RPMI7951 (cell line): Measurements from ENCODE around the gene PDSS2. TPM values are rescaled to one million over a fixed set of nuclear protein-coding genes. Genes with fewer than 3 reads are reported as not detected.
"Not testable (repeated sequence)": the region's sequence is repeated elsewhere in the genome, so short reads cannot be mapped to it uniquely, and the experiment has no call there.

Experiments used
- DNase-seq: peaks from one replicate; pipeline ENCODE4 v3.0.0-alpha.2; 2012; ENCODE audit warnings: low read depth
- total RNA-seq: library from RNA; depleted of rRNA; stranded (reverse); fragments of >200 nt; shearing (Covaris generic); gene quantifications from 2 replicates; pipeline ENCODE4 v1.2.3, GENCODE V29; 2014

The PDSS2 gene
- total RNA-seq, 1 experiment from 2014 or later, result 20.2 TPM

DNA sequence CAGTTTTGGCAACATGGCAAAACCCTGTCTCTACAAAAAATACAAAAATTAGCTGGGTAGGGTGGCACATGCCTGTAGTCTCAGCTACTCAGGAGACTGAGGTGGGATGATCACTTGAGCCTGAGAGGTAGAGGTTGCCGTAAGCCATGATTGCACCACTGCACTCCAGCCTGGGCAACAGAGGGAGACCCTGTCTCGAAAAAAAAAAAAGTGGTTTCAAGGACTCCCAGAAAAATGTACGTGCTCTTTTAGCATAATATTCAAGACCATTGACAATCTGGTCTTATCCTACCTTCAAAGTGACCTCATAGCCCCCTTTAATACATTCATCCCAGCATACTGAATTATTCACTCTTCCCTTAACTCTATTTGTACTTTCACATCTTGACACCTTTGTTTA lies 16.0 kb upstream of the PDSS2 start:
- not testable (repeated sequence) for DNase-seq

- DNase-seq, result no peak
Observed at GRCh38 chr6:107473660-107474059, 14.3 kb upstream of the PDSS2 start.

DNA sequence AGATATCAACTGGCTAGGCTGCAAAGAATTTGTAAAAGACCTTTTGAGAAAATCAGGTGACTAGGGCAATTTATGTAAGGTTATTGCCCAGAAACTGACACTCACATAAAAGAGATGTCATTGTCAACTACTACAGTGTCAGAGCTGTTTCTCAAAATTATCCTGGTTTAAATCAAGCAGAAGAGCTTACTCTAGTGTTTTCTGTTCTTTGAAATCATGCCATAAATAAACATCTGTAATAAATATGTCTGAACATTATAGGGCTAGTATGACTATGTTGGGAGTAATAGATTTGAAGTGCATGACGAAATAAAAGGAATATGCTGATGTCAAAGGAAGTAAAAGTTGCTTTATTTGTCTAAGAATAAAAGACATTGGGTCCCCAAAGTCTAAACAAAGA lies 11.0 kb upstream of the PDSS2 start:
- DNase-seq, result no peak

- DNase-seq, result no peak
Observed at GRCh38 chr6:107466062-107466461, 6.7 kb upstream of the PDSS2 start.

GRCh38 chr6:107460083-107460631 lies 793 bp upstream of the PDSS2 start:
- no peak for DNase-seq

GRCh38 chr6:107458672-107459282 lies 587 bp downstream of the PDSS2 start:
- peak; percentile 11 for DNase-seq

GRCh38 chr6:107448776-107449175 lies 10.6 kb downstream of the PDSS2 start:
- no peak for DNase-seq

GRCh38 chr6:107447663-107448216 lies 11.6 kb downstream of the PDSS2 start:
- no peak for DNase-seq

GRCh38 chr6:107444277-107444676 lies 15.1 kb downstream of the PDSS2 start:
- DNase-seq, result no peak

- peak; percentile 12 for DNase-seq
Observed at GRCh38 chr6:107443608-107444267, 15.6 kb downstream of the PDSS2 start.

DNA sequence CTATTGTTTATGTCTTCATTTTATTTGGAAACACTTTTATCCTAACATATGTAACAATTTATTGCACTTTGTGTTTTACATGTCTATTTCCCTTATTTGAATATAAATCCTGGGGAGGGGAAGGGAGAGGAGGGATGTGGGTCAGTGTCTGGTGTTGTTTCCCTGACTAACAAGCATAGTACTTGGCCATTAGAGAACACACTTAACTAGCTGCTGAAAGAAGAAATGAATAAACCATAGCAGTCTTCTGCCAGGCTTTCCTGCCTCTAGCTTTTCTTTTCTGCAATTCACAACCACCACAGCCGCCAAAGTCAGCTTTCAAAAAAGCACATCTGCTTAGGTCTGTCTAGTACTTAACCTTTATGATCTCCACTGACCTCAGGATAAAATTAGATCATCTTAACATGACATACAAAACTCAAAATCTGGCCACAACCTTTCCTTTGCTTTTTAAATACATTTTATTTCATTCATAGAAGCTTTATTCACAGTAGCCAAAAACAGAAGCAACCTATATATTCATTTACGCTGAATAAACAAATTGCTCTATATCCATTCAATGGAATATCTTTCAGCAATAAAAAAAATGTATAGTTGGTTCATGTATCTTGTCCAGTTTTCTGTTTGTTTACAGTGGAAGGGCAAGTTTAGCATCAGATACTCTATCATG lies 16.3 kb downstream of the PDSS2 start:
- peak; percentile 2 for DNase-seq

DNA sequence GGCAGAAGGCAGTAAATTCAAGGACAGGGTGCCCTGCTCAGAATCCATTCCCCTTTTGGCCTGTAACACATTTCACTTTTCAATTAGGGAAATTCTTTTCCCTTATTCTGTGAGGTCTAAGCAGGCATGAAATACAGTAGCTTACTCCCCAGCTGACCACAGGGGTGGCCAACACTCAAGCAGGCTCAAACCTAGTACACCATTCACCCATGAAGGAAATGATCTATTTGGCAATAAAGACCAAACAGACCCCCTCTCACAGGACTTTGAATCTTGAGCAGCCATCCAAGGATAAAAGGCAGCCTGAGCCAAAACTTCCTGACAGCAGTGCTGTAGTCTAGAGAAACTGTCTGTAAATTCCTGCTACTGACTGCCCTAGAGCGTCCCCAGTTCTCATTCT lies 17.7 kb downstream of the PDSS2 start:
- no peak for DNase-seq

DNA sequence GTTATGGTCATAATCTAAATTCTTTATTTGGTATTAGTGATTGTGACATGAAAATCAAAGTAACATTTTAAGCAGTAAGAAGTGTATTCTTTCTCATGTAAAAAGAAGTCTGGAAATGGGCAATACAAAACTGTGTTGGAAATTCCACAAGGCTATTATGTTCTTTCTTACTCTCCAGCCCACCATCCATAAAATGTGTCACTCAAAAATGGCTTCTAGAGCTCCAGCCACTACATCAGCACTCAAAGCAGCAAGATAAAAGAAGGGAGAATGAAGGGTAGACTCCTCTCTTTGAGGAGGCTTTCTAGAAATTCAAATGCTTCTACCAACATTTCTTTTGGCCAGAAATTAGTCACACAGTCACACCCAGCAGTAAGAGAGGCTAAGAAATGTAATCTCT lies 18.4 kb downstream of the PDSS2 start:
- no peak for DNase-seq

- no peak for DNase-seq
Observed at GRCh38 chr6:107439406-107439805, 20.0 kb downstream of the PDSS2 start.

GRCh38 chr6:107437691-107438090 lies 21.7 kb downstream of the PDSS2 start:
- DNase-seq, result no peak

DNA sequence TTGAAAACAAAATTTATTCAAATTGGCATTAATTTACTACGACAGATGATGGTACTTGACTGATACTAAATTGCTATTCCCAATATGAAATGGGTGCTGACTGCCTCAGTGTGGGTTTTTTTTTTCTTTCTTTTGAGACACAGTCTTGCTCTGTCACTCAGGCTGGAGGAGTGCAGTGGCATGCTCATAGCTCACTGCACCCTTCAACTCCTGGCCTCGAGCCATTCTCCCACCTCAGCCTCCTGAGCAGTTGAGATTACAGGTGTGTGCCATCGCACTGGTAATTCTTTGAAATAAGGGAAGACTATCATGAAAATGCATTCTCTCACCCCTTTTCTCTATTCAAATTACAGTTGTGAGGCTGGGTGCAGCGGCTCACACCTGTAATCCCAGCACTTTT lies 22.5 kb downstream of the PDSS2 start:
- no peak for DNase-seq

DNA sequence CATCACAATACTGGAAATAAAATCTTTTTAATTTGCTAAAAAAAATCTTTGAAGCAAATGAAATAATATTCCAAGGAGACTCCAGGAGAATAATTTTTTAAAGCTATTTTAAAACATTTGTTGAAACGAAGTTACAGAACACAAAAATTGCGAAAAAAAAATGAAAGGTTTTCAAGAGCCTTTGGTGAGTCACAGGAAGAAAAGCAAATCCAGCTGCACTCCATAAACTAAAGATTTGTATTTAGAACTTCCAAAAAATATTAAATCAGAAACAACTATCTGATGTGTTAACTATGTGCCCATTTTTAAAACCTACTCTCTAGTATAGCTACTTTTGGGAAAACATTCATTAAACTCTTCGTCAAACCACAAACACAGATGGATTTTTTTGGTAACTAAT lies 23.6 kb downstream of the PDSS2 start:
- DNase-seq, result no peak

DNA sequence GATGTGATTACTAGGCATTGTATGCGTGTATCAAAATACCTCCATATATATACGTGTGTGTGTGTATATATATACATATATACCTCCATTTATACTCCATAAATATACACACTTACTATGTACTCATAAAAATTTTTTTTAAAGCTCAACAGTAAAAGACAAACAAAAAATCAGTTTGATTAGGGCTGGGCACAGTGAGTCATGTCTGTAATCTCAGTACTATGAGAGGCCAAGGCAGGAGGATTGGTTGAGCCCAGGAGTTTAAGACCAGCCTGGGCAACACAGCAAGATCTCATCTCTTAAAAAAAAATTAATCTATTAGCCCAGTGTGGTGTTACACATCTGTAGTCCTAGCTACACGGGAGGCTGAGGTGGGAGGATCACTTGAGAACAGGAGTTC lies 24.6 kb downstream of the PDSS2 start:
- no peak for DNase-seq

DNA sequence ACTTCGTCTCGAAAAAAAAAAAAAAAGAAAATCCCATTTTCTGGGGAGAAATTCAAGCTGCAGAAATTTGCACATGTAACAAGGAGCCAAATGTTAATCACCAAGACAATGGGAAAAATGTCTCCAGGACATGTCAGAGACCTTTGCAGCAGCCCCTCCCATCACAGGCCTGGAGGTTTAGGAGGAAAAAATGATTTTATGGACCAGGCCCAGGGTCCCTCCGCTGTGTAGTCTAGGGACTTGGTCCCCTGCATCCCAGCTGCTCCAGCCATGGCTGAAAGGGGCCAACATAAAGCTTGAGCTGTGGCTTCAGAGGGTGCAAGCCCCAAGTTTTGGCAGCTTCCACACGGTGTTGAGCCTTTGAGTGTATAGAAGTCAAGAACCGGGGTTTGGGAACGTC lies 33.4 kb downstream of the PDSS2 start:
- DNase-seq, result not testable (repeated sequence)

GRCh38 chr6:107423474-107423990 lies 35.8 kb downstream of the PDSS2 start:
- DNase-seq, result no peak

- DNase-seq, result no peak
Observed at GRCh38 chr6:107421696-107422256, 37.6 kb downstream of the PDSS2 start.

GRCh38 chr6:107419733-107420132 lies 39.6 kb downstream of the PDSS2 start:
- DNase-seq, result peak; percentile 6
